HepG2 (cell line): Measurements from ENCODE around the gene PRDX2. TPM values are rescaled to one million over a fixed set of nuclear protein-coding genes. Genes with fewer than 3 reads are reported as not detected.

ENCODE experiments used
- DPF2 ChIP-seq: sonication (generic); formaldehyde crosslinking; IDR thresholded peaks from 2 replicates; pipeline ENCODE4 v1.4.0; 2020; ENCODE audit warnings: mild to moderate bottlenecking, low read depth, missing genetic modification reagents, borderline replicate concordance
- GZF1 ChIP-seq: sonication (generic); formaldehyde crosslinking; IDR thresholded peaks from 2 replicates; pipeline ENCODE4 v1.5.1; 2020; ENCODE audit warnings: mild to moderate bottlenecking, missing genetic modification reagents
- HNRNPUL1 ChIP-seq: fragments of 200-400 bp; formaldehyde crosslinking; IDR thresholded peaks from 2 replicates; pipeline ENCODE4 v1.6.1; 2017; ENCODE audit warnings: low read depth, mild to moderate bottlenecking, low read length, moderate library complexity
- HOXD1 ChIP-seq: sonication (generic); formaldehyde crosslinking; IDR thresholded peaks from 2 replicates; pipeline ENCODE4 v1.5.0; 2020; ENCODE audit warnings: missing genetic modification reagents
- JDP2 ChIP-seq: sonication (generic); formaldehyde crosslinking; IDR thresholded peaks from 2 replicates; pipeline ENCODE4 v1.8.1; 2022; ENCODE audit warnings: missing genetic modification reagents, borderline replicate concordance
- KIAA2018 ChIP-seq: sonication (generic); formaldehyde crosslinking; IDR thresholded peaks from 2 replicates; pipeline ENCODE4 v1.5.0; 2020; ENCODE audit warnings: mild to moderate bottlenecking, missing genetic modification reagents, borderline replicate concordance
- KLF6 ChIP-seq: IDR thresholded peaks from 2 replicates; pipeline ENCODE4 v1.8.0; 2016; ENCODE audit warnings: missing biosample characterization, missing genetic modification reagents
- MTF1 ChIP-seq: sonication (generic); formaldehyde crosslinking; IDR thresholded peaks from 2 replicates; pipeline ENCODE4 v1.5.0; 2020; ENCODE audit warnings: missing genetic modification reagents
- RFXAP ChIP-seq: sonication (generic); formaldehyde crosslinking; IDR thresholded peaks from 2 replicates; pipeline ENCODE4 v1.4.0; 2020; ENCODE audit warnings: missing genetic modification reagents, borderline replicate concordance
- SIX4 ChIP-seq: sonication (generic); formaldehyde crosslinking; IDR thresholded peaks from 2 replicates; pipeline ENCODE4 v1.4.0; 2020; ENCODE audit warnings: missing genetic modification reagents
- SNAPC5 ChIP-seq: sonication (generic); formaldehyde crosslinking; IDR thresholded peaks from 2 replicates; pipeline ENCODE4 v1.8.1; 2023; ENCODE audit warnings: mild to moderate bottlenecking, missing genetic modification reagents, borderline replicate concordance
- ZNF333 ChIP-seq: sonication (generic); formaldehyde crosslinking; IDR thresholded peaks from 2 replicates; pipeline ENCODE4 v1.4.0; 2020; ENCODE audit warnings: mild to moderate bottlenecking, missing genetic modification reagents, borderline replicate concordance
- ZNF432 ChIP-seq: sonication (generic); formaldehyde crosslinking; IDR thresholded peaks from 2 replicates; pipeline ENCODE4 v1.5.0; 2020; ENCODE audit warnings: missing genetic modification reagents, mild to moderate bottlenecking, borderline replicate concordance
- ZNF546 ChIP-seq: sonication (generic); formaldehyde crosslinking; conservative IDR thresholded peaks from 2 replicates; pipeline ENCODE4 v1.8.1; 2023; ENCODE audit warnings: mild to moderate bottlenecking, missing genetic modification reagents
- ZNF549 ChIP-seq: sonication (generic); formaldehyde crosslinking; IDR thresholded peaks from 2 replicates; pipeline ENCODE4 v1.5.0; 2020; ENCODE audit warnings: missing genetic modification reagents
- ZNF564 ChIP-seq: sonication (generic); formaldehyde crosslinking; IDR thresholded peaks from 2 replicates; pipeline ENCODE4 v1.8.1; 2023; ENCODE audit warnings: mild to moderate bottlenecking, missing genetic modification reagents
- ZNF652 ChIP-seq: IDR thresholded peaks from 2 replicates; pipeline ENCODE4 v1.6.1; 2016; ENCODE audit warnings: low read depth, borderline replicate concordance
- ZNF691 ChIP-seq: sonication (generic); formaldehyde crosslinking; IDR thresholded peaks from 2 replicates; pipeline ENCODE4 v1.4.0; 2020; ENCODE audit warnings: missing genetic modification reagents, low read depth, mild to moderate bottlenecking, borderline replicate concordance
- ZNF703 ChIP-seq: sonication (generic); formaldehyde crosslinking; IDR thresholded peaks from 2 replicates; pipeline ENCODE4 v1.5.1; 2020; ENCODE audit warnings: missing genetic modification reagents, mild to moderate bottlenecking, moderate library complexity, borderline replicate concordance
- ZNF773 ChIP-seq: sonication (generic); formaldehyde crosslinking; IDR thresholded peaks from 2 replicates; pipeline ENCODE4 v1.4.0; 2020; ENCODE audit warnings: missing genetic modification reagents, borderline replicate concordance
- ZSCAN31 ChIP-seq: sonication (generic); formaldehyde crosslinking; IDR thresholded peaks from 2 replicates; pipeline ENCODE4 v1.5.0; 2020; ENCODE audit warnings: low read depth, mild to moderate bottlenecking, missing genetic modification reagents
- polyA plus RNA-seq, 8 experiments: library from polyadenylated mRNA; depleted of rRNA in 3 of 8; stranded (reverse) in 7 of 8; unstranded in 1 of 8; fragments of >200 nt; fragmentation: Illumina TruSeq in 4 of 8; extraction: Trizol in 4 of 8; gene quantifications; 2 replicates each; pipeline versions ENCODE4 v1.2.1 to v1.2.3, GENCODE V29; 2011 to 2016; ENCODE audit warnings: low read depth in 4 of 8, missing spikeins in 1 of 8, mixed read lengths in 1 of 8; ENCODE audit not compliant: insufficient read depth in 1 of 8
- total RNA-seq, 5 experiments: library from RNA; depleted of rRNA; stranded (reverse); fragments of >200 nt; fragmentation: Illumina TruSeq; extraction: Trizol; gene quantifications; 2 replicates each; pipeline ENCODE4 v1.2.3, GENCODE V29; 2016; ENCODE audit warnings: low read depth in 1 of 5

PRDX2 gene
- total and polyA plus RNA-seq, 2 of the 13 experiments (the other 11 are each of a cell fraction or from before 2014, with no cell fraction given): 218 to 381 TPM

- TF ChIP-seq ZNF432 (CRISPR knock-in tag) (no peak), ZNF652 (CRISPR knock-in tag) (no peak), ZSCAN31 (CRISPR knock-in tag) (peak; percentile 67; the same call in 1 of the 2 replicates), ZNF703 (CRISPR knock-in tag) (no peak), HNRNPUL1 (no peak), ZNF773 (no peak), MTF1 (CRISPR knock-in tag) (no peak), ZNF691 (CRISPR knock-in tag) (0 out of 2 replicates have a peak, but pooled peaks have one; percentile 56), HOXD1 (CRISPR knock-in tag) (no peak), JDP2 (no peak), KIAA2018 (CRISPR knock-in tag) (no peak), DPF2 (no peak), ZNF333 (CRISPR knock-in tag) (peak; percentile 12; the same call in 1 of the 2 replicates), SIX4 (CRISPR knock-in tag) (no peak), RFXAP (CRISPR knock-in tag) (0 out of 2 replicates have a peak, but pooled peaks have one; percentile 8), SNAPC5 (no peak), ZNF564 (CRISPR knock-in tag) (no peak), KLF6 (no peak), ZNF549 (CRISPR knock-in tag) (no peak), GZF1 (no peak), ZNF546 (CRISPR knock-in tag) (peak; percentile 84)
These were observed 26.7 kb downstream of the PRDX2 start, which contains the start of gene HOOK2 (continued) for GRCh38 chr19:12774588-12775555.
